ENCODE data around the gene C5orf24.
"Not testable (repeated sequence)": the region's sequence is repeated elsewhere in the genome, so short reads cannot be mapped to it uniquely, and the experiment has no call there.

C5orf24 gene

DNA sequence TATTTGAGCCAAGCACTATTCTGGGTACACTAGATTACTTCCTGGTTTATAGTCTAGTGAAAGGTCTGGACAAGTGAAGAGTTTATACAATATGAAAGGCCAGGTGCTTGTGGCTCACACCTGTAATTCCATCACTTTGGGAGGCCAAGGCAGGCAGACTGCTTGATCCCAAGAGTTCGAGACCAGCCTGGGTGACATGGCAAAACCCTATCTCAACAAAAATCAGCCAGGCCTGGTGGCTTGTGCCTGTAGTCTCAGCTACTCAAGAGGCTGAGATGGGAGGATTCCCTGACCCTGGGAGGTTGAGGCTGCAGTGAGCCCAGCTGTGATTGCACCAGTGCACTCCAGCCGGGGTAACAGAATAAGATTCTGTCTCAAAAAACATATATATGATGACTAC, 18.9 kb downstream of the C5orf24 start:
- DNase-seq, result no peak

DNA sequence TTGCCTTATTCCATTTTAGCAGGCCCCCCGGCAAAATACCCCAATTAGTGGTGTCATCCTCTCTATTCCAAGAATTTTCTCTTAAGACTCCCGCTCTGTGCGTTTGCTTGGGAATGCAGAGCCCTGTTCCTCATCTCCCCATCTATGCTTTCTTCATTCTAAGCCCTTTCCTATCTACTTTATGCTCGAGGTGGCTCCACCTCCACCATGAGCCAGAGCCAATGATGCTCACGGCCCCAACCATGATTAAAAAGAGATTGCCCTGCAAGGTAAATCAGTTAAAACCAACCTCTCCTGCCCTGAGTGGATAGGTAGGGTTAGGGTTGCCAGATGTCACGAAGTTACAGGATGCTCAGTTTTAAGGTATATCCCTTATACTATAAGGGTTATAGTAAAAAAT, 27.7 kb downstream of the C5orf24 start:
- DNase-seq, result no peak

DNA sequence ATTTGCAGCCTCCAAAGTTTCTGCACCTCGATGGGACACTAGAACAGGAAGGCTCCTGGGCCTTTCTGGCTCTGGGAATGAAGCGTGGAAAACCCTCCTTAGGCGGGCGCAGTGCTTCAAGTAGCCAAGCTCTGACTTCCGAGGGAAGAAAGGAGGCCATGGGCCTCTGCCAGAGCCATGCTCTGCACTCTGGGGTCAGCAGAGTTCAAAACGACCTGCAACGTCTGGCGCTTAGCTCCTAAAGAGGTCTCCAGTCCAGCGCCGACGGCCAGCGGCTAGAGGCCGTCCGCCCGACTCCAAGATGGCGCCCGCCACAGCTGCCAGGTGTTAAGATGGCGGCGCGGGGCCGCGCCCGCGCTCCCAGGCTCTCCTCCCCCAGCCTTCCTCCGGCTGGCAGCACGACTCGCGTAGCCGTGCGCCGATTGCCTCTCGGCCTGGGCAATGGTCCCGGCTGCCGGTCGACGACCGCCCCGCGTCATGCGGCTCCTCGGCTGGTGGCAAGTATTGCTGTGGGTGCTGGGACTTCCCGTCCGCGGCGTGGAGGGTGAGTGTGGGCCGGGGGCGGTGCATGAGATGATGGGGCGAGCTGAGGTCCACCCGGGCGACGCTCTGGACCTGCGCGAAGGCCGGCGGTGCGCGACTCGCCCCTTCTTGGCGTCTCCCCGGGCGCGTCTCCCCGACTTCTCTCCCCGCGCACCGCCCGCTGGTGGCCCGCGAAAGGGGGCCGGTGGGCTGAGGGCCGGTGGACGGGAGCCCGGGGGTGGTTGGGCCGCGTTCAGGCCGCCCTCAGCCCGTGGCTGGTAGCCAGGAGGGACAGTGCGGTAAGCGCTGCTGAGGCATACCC, 28.4 kb downstream of the C5orf24 start, which contains the start of gene TXNDC15:
TXNDC15 (plus strand) TSS at position 385 of the 844 bp plus-strand sequence; CDS start at position 442, 57 bp downstream.
- DNase-seq, result peak; percentile 70

DNA sequence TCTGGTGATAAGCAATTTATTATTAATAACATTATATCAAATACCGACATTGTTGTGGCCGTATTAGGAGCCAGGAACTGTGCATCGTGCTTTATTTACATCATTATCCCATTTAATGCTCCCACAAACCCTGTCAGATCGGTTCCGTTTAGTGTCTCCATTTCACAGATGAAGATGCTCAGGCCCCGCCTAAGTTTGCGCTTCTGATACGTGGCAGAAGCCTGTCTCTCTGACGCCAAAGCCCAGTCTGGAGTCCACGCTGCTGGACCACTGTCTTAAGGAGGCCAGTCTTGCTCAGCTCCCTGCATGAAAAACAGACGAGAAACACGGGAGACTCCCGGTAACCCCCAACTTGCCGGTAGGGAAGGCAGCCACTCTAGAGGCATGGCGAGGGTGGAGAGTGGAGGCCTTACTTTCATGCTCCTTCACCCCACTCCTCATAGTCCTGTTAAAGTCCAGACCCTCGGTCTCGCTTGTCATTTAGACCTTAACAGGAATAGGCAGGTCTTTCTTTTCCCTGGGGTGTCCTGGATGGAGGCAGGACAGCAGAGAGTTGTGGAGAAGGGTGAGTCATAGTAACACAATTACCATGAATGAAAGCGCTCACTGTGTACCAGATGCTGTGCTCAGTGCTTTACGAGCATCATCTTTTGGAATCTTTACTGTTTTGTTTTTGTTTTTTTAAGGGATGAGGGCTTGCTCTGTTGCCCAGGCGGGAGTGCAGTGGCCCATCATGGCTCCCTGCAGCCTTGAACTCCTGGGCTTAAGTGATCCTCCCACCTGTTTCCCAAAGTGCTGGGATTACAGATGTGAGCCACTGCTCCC, 29.3 kb downstream of the C5orf24 start:
- DNase-seq, result peak; percentile 8

DNA sequence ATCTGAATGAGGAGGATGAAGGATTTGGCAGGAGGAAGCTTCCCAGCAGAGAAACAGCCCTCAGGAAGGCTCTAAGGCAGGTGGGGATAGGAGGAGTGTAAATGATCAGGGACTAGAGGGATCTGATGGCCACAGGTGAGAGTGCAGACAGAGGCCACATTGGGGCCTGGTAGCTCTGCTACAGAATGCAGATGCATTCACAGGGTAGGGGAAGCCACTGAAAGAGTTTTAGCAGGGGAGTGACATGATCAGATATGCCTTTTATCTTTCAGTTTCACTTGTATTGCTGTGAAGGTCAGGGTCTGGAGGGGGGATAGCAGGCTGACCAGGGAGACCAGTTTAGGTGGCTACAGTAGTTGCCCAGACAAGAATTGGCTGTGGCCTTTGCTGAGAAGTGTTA, 31.4 kb downstream of the C5orf24 start:
- no peak for DNase-seq

DNA sequence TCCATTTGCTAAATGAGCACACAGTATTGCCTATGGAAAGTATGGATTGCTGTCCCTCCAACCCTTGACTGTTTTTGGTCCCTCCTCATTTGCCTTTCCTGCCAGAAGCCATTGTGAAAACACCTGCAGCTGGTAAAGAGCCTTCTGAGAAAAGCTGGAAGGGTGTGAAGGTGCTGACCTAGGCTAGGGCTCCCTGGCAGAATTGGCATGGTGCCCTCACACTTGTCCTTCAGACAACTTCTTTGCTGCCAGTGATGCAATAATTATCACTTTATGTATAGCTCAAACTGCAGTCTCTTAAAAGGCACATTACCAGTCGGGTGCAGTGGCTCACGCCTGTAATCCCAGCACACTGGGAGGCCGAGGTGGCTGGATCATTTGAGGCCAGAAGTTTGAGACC, 32.6 kb downstream of the C5orf24 start:
- DNase-seq, result no peak

DNA sequence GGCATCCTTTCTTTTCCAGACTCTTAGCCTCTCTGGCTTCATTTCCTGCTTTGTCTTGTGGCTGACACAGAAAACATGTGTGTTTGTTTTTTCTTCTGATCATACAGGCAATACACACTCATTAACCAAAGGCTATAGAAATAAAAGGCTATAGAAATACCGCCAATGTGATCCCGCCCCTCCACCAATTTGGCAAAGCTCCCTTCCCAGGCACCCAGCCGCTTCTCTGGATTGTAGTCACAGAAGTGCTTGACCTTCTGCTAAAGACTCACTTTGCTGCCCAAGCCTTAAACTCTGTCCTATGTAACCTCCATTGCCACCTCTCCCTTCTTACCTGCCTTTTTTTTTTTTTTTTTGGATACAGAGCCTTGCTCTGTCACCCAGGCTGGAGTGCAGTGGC, 33.7 kb downstream of the C5orf24 start:
- DNase-seq, result no peak

DNA sequence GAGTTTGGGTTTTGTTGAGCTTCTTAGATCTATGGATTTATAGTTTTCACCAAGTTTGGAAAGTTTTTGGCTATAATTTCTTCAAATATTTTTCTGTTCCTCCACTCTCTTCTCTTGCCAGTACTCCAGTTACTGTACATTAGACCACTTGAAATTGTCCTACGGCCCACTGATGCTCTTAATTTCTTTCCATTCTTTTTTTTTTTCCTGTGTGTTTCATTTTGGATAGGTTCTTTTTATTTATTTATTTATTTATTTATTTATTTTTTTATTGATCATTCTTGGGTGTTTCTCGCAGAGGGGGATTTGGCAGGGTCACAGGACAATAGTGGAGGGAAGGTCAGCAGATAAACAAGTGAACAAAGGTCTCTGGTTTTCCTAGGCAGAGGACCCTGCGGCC, 35.2 kb downstream of the C5orf24 start:
- DNase-seq, result not testable (repeated sequence)

DNA sequence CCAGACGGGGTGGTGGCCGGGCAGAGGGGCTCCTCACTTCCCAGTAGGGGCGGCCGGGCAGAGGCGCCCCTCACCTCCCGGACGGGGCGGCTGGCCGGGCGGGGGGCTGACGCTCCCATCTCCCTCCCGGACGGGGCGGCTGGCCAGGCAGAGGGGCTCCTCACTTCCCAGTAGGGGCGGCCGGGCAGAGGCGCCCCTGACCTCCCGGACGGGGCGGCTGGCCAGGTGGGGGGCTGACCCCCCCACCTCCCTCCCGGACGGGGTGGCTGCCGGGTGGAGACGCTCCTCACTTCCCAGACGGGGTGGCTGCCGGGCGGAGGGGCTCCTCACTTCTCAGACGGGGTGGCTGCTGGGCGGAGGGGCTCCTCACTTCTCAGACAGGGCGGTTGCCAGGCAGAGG, 35.9 kb downstream of the C5orf24 start:
- not testable (repeated sequence) for DNase-seq

DNA sequence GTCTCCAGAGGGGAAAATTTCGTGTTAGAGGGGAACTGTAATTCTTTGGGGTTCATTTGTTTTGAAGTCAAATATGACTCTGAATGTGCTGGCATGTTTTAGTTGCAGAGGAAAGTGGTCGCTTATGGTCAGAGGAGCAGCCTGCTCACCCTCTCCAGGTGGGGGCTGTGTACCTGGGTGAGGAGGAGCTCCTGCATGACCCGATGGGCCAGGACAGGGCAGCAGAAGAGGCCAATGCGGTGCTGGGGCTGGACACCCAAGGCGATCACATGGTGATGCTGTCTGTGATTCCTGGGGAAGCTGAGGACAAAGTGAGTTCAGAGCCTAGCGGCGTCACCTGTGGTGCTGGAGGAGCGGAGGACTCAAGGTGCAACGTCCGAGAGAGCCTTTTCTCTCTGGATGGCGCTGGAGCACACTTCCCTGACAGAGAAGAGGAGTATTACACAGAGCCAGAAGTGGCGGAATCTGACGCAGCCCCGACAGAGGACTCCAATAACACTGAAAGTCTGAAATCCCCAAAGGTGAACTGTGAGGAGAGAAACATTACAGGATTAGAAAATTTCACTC, 41.9 kb downstream of the C5orf24 start:
- DNase-seq, result no peak

DNA sequence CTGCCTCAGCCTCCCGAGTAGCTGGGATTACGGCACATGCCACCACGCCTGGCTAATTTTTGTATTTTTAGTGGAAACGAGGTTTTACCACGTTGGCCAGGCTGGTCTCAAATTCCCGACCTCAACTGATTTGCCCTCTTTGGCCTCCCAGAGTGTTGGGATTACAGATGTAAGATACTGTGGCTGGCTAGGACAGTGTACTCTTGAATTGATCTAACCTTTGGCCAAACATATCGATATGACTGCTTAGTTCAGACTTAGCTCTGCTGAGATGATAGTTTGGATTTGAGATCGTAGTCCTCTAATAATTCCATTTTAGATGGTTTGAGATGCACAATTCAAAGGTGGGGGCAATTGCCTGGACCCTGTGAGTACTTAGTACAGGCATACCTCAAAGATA, 43.6 kb downstream of the C5orf24 start:
- DNase-seq, result no peak

DNA sequence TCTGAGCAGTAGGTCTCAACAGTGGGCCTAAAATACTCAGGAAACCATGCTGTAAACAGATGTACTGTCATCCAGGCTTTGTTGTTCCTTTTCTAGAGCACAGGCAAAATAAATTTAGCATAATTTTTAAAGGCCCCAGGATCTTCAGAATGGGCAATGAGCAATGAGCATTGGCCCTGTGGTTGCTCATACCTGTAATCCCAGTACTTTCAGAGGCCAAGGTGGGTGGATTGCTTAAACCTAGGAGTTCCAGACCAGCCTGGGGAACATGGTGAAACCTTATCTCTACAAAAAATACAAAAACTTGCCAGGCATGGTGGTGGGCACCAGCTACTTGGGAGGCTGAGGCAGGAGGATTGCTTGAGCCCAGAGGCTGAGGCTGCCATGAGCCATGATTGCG, 45.7 kb downstream of the C5orf24 start:
- no peak for DNase-seq

DNA sequence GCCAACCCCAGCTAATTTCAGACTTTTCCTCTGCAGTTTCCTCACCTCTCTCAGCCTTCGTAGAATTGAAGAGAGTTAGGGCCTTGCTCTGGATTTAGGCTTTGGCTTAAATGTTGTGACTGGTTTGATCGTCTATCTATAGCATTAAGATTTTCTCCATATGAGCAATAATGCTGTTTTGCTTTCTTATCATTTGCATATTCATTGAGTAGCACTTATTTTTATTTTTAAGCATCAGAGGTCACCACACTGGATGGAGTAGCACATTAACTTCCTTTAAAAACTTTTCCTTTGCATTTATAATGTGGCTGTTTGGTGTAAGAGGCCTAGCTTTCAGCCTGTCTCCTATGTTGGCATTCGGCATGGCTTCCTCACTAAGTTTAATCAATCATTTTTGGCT, 46.5 kb downstream of the C5orf24 start:
- no peak for DNase-seq

DNA sequence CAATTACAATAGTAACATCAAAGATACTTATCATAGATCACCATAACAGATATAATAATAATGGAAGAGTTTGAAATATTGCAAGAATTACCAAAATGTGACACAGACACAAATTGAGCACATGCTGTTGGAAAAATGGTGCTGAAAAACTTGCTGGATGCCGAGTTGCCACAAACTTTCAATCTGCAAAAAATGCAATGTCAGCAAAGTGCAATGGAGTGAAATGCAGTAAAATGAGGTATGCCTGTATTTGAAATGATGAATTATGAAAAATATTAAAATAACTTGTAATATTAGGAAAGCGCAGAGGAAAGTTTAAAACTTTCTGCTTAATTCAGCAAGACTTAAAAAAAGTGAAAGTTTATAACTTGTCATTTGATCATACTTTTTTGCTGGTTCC, 47.2 kb downstream of the C5orf24 start:
- DNase-seq, result no peak

DNA sequence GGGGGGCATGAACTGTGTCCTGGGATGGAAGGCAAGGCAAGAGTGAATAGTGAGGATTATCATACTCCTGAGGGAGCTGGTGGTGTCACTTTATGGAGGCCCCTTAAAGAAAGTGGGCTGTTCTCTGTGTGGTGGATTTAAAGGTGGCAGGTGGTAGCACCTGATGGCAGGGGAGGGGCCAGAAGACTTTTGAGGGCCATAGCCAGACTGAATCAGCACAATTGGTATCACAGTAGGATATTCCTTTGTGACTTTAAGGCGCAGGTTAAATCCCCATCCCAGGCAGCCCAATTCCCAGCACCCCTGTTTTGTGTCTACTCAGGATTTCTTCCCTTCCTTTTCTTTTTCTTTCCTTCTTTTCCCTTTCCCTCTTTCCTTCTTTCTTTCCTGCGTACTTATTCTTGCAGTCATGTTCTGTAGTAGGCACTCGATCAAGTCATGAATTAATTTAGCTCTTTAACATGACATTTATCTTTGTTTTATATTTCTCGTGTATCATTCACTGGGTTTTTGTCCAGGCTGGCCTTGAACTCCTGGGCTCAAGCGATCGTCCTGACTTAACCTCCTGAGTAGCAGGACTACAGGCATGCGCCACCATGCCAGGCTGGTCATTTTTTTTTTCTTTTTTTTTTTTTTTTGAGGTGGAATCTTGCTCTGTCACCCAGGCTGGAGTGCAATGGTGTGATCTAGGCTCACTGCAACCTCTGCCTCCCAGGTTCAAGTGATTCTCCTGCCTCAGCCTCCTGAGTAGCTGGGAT, 48.2 kb downstream of the C5orf24 start:
- DNase-seq, result no peak

DNA sequence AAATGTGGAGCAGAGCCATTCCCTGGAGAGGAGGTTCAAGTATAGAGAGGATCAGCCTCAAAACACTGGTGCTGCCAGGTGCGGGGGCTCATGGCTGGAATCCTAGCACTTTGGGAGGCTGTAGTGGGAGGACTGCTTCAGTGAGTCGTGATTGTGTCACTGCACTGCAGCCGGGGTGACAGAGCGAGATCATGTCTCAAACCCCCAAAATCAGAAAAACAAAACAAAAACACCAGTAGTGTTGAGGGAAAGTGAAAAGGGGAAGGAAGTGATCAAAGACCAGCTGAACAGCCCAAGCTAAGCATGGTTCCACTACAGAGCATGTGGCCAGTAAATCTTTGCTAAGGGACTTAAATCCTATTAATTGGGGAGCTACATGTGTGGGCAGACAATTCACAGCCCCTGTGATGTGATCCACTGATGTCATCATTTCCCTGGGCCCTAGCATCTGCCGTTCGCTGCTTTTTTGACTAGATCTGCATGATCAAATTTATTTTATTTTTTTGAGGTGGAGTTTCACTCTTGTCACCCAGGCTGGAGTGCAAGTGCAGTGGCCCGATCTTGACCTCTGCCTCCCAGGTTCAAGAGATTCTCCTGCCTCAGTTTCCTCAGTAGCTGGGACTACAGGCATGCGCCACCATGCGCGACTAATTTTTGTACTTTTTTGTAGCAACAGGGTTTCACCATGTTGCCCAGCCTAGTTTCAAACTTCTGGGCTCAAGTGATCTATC, 56.5 kb downstream of the C5orf24 start:
- peak; percentile 82 for DNase-seq

DNA sequence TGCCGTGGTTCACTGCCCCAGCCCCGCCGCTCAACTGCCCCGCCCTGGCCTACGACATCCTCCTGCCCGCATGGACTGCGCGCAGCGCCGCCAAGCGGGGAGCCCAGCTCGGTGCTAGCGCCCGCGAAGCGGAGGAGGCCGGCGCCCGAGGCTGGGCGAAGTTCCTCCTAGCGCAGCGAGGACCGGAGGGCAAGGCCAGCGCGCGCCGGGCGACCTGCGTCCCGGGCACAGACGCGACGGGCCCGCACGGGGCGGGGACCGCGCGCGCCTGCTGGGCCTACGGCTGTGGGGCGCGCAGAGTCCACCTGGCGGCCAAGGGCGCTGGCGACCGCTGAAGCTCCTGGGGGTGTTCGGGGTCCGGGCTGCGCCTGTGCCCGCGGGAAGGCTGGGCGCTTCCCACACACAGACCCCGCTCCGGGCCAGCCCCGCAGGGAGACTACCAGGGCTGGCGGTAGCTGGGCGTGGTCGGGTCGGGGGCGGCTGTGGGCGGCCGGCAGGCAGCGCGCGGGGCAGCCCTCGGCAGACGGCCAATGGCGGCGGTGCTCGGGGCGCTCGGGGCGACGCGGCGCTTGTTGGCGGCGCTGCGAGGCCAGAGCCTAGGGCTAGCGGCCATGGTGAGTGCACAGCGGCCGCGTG, 59.0 kb downstream of the C5orf24 start, which contains the start of gene PCBD2:
PCBD2 (plus strand) TSS at position 522 of the 636 bp plus-strand sequence; CDS start at position 531, 9 bp downstream.
- DNase-seq, result peak; percentile 85

DNA sequence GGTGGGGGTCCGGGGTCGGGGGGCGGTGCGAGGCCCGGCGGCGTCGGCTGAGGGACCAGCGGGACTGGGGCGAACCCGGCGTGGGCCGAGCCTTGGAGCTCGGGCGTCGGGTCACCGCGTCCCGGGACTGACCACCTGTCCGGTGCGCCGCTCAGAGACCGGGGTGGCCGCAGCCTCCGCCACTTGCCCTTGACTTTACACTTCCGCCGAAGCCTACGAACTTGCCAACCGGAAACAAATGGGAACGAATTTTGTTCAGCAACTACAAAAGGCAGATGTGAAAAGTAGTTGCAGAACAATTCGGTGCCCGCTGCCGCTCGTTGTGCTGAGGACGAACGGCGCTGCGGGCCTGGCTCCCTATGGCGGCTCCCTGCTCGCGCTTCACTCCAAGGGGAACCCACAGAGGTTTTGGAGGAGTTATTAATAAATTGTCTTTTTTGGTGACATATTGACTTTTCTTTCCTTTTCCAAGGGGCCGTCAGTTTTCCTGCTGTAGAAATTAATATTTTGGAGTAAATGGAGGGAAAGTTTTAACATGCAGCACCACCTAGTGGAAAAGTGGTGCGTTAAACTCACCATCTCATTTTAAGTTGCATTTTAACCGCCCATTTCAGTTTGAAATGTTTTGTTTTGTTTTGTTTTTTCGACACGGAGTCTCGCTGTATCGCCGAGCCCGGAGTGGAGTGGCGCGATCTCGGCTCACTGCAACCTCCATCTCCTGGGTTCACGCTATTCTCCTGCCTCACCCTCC, 59.7 kb downstream of the C5orf24 start:
- peak; percentile 65 for DNase-seq

DNA sequence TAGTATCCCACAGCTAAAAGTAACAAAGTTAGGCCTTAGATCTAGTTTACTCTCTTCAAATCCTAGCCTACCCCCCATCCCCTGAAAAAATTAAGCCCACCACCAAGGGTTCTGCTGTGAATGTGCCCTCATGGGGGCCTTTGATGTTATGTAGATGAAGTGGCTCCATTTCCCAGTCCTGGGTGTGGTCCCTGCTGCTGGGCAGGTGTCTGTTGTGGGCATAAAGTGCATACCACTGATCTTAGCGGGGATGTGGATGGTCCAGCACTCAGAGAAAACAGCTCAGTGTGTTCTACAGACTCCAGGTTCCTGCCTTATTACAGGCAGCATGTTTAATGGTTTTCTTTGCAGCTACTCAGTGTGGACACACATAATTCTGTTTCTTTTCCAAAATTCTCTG, 61.0 kb downstream of the C5orf24 start:
- no peak for DNase-seq

Data from MV-4-11 (cell line).